ENCODE data around the gene LRRK1.

The LRRK1 gene

GRCh38 chr15:100981086-100981485, 61.9 kb downstream of the LRRK1 start:
- no peak for DNase-seq

GRCh38 chr15:100983221-100983620, 64.1 kb downstream of the LRRK1 start:
- DNase-seq, result no peak

GRCh38 chr15:100985401-100985800, 66.2 kb downstream of the LRRK1 start:
- no peak for DNase-seq

- DNase-seq, result no peak
Observed at GRCh38 chr15:100986158-100986896, 67.2 kb downstream of the LRRK1 start.

DNA sequence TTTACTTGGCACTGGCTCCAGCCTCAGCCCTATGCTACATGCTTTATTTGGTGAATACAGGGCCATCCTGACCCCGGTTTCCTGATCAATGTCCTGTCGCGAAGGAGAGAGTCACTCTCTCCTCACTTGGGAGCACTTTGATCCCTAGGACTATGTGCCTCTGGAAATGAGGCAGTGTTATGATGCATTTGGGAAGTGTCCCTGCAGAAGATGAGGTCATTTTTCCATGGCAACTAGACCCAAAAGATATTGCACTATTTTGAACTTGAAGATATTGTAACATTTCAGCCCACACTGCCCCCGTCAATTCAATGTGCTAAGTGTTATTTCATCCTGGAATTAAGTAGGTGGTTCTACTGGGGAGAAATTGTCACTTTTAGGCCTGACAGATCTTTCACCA, 68.0 kb downstream of the LRRK1 start:
- DNase-seq, result no peak

GRCh38 chr15:100988297-100988696, 69.1 kb downstream of the LRRK1 start:
- DNase-seq, result no peak

DNA sequence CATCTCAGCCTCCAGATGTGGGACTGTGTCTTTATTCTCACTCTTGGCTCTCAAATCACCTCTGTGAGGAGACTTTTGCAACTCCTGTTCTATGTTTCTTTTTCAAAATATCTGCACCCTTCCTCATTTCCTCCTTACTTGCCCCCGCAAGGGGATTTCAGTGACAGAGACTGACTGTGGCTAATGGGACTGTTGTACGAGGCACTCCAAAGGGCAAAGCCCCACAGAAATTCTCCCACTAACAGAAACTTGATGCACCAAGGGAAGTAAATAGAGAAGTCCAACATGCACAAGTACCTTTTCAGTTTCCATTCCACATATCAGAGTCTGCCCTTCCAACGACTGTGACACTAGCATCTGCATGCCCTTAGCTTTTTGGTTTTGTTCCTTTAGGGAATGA, 69.7 kb downstream of the LRRK1 start:
- no peak for DNase-seq

- DNase-seq, result no peak
Observed at GRCh38 chr15:100994597-100995446, 75.7 kb downstream of the LRRK1 start.

- DNase-seq, result no peak
Observed at GRCh38 chr15:100995471-100996430, 76.6 kb downstream of the LRRK1 start.

- no peak for DNase-seq
Observed at GRCh38 chr15:100997442-100997841, 78.3 kb downstream of the LRRK1 start.

DNA sequence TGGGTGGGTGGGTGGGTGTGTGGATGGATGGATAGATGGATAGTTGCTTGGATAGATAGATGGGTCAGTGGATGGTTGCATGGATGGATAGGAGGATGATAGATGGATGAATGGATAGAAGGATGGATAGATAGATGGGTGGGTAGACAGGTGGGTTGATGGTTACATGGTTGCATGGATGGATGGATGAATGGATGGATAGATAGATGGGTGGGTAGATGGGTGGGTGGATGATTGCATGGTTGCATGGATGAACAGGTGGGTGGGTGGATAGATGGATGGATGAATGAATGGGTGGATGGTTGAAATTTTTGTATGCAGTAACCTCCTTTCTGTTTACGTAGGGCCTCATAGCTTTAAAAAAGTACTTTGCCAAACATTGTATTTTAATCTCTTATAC, 79.5 kb downstream of the LRRK1 start:
- DNase-seq, result no peak

GRCh38 chr15:100999369-100999768, 80.2 kb downstream of the LRRK1 start:
- no peak for DNase-seq

DNA sequence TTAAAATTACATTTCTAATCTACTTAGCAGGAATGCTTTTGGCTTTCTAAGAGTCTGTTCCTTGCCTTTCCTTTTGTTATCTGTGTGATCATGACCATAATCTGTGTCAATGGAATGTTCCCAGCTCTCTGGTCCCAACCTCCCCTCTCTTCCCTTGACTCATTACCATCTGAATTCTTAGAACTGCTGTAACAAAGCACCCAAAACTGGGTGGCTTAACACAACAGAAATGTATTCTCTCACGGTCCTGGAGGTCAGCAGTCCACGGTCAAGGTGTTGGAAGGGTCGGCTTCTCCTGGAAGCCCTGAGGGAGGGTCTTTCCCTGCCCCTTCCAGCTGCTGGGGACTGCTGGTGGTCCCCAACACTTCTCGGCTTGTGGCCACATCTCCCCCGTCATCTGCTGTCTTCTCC, 81.1 kb downstream of the LRRK1 start:
- DNase-seq, result no peak

GRCh38 chr15:101001056-101001455, 81.9 kb downstream of the LRRK1 start:
- no peak for DNase-seq

GRCh38 chr15:101001796-101002195, 82.6 kb downstream of the LRRK1 start:
- no peak for DNase-seq

GRCh38 chr15:101003081-101003480, 83.9 kb downstream of the LRRK1 start:
- DNase-seq, result no peak

GRCh38 chr15:101003706-101004105, 84.5 kb downstream of the LRRK1 start:
- no peak for DNase-seq

DNA sequence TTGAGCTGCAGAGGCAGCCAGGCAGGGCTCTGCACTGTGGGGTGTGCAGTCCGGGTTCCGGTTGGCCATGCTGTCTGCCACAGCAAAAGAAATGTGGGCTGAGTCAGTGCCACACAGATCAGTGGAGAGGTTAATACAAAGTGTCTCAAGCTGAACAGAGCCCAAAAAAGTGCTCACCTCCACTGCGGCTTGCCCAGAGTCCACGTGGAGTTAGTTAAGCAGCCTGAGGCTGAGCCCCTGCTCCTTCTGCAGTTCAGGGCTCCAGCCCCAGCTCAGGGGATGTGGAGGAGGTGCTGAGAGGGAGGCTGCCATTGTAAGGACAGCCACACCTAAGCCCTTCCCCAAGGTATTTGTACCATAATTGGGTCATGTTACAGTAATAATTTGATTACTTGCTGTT, 85.3 kb downstream of the LRRK1 start:
- no peak for DNase-seq

DNA sequence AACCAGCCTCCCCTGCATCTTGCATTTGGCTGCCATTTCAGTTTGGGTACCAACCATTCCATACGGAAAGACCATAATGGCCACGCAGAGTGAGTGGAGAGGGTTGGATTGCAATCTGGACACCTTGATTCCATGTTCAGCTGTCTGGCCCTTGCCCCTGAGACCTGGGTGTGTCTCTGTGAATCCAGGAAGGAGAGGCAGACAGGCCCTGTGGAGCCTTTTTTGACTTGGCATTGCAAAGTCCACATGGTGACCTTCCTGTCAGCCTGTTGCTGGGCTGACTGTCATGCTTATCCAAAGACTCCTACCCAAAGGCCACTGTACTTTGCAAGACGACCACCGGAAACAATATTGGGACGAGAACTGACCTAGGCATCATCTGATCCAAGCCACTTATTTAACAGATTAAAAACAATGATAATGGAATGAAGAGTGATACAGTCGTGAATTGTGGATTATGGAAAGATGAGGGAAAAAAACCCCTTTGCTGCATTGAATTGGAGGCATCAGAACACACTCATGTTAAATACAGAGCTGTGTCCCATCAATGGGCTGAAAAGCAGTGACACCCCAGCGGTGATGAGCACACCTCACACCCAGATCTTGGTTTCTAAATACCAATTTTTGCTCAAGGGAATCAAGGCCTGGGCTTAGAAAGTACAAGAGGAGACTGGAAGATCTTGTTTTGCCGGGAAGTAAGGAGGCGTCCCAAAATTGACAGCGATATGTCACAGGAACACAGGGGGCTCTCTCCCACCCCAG, 86.0 kb downstream of the LRRK1 start:
- no peak for DNase-seq

- DNase-seq, result peak; percentile 78 to 82
Observed at GRCh38 chr15:101006931-101007691, 88.0 kb downstream of the LRRK1 start.

Data from activated T-cell treated with anti-CD3 and anti-CD28 coated beads, Interleukin-2, amount 50 U/mL, for 48 hours (primary cell).